Memory B cell (primary cell): ENCODE results near the gene TMEM168.

Experiments
- ATAC-seq: fragments of 150-1000 bp; cut with Tn5 transposase; 2 replicates; pipeline ENCODE4 v1.10.0; 2021; ENCODE audit warnings: low read depth, mild to moderate bottlenecking, moderate library complexity
- DNase-seq, 2 donors: peaks; one replicate each; pipeline ENCODE4 v3.0.0; 2022; ENCODE audit warnings: low spot score in 2 of 2
- H3K27ac Mint-ChIP-seq: one replicate; pipeline ENCODE4 v1.8.0; 2022; ENCODE audit warnings: mild to moderate bottlenecking, moderate library complexity, mixed read lengths
- H3K27me3 Mint-ChIP-seq: one replicate; pipeline ENCODE4 v1.8.0; 2022; ENCODE audit warnings: mixed read lengths
- H3K36me3 Mint-ChIP-seq: one replicate; pipeline ENCODE4 v1.8.0; 2022; ENCODE audit warnings: mild to moderate bottlenecking, mixed read lengths
- H3K4me1 Mint-ChIP-seq: one replicate; pipeline ENCODE4 v1.8.0; 2022; ENCODE audit warnings: mixed read lengths
- H3K4me3 Mint-ChIP-seq: one replicate; pipeline ENCODE4 v1.8.0; 2022; ENCODE audit warnings: mild to moderate bottlenecking, moderate library complexity, mixed read lengths
- H3K9me3 Mint-ChIP-seq: one replicate; pipeline ENCODE4 v1.8.0; 2022; ENCODE audit warnings: mixed read lengths

The TMEM168 gene

DNA sequence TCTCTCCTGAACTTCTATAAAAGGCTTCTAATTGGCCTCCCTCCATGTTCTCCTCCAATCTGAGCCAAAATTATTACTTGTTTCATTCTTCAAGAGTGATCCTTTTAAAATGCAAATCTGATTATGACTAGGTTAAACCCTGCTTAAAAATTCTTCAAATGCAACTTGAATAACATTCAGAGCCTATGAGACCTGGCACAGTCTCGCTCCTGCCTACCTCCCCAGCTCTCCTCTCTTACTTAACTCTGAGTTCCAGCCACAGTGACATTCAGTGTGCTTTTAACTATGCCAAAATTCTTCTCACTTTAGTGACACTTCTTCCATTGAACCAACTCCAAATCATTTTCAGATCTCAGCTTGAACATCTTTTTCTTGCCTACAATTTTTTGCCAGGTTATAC lies 68.8 kb downstream of the TMEM168 start:
- DNase-seq (no peak), ATAC-seq (no peak)
- H3K27me3 Mint-ChIP-seq = peaks cover 4% of the 10 kb centered on the region
- H3K4me3 Mint-ChIP-seq = no peak overlapping the region
- no peaks in the 10 kb centered on the region for H3K4me1 Mint-ChIP-seq
- H3K9me3 Mint-ChIP-seq = no peaks in the 10 kb centered on the region
- H3K27ac Mint-ChIP-seq = no peak overlapping the region
- no peaks in the 10 kb centered on the region for H3K36me3 Mint-ChIP-seq

DNA sequence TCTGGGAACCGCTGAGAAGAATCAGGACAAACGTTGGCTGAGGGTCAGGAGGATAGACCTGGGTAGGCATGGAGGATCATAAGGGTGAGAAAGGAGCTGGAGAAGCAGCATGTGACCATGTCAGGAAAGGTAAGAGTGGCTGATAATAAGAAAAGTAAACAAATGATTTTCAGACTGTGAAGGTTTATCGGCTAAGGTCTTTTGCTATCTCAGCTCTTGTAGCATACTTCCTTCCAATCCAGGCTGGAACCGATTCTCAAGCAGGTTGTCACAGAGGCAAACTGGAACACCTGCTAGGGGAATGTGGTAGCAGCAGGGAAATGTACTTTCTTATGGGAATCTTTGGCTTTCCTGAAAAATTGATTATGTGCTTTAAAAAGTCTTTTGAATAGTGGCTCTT lies 74.7 kb downstream of the TMEM168 start:
- no peaks in the 10 kb centered on the region for H3K27me3 Mint-ChIP-seq
- H3K9me3 Mint-ChIP-seq = no peaks in the 10 kb centered on the region
- no peaks in the 10 kb centered on the region for H3K36me3 Mint-ChIP-seq
- H3K4me3 Mint-ChIP-seq = no peak overlapping the region
- no peak overlapping the region for H3K27ac Mint-ChIP-seq
- DNase-seq (no peak), ATAC-seq (no peak)
- H3K4me1 Mint-ChIP-seq = no peaks in the 10 kb centered on the region

DNA sequence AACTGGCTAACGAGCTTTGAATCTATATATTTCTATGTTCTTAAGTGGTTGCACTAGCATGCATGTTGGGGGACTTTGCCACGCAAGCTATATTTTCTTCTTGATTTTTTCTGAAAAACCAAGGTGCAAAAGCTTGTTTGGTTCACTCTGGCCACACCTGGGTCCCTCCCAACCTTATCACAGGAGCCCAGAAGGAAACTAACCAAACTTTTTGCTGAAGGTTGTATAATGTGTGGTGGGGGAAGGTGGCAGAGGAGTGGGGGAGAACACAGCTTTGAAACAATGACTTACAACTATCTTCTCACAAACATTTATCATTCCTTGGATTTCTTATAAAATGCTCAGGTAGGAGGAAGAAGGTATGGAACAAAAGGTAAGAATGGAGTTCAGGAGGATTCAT lies 75.3 kb downstream of the TMEM168 start:
- Mint-ChIP-seq H3K4me3 (no peak overlapping the region), H3K27me3 (no peaks in the 10 kb centered on the region), H3K27ac (no peak overlapping the region), H3K9me3 (no peaks in the 10 kb centered on the region), H3K36me3 (no peaks in the 10 kb centered on the region), H3K4me1 (no peaks in the 10 kb centered on the region)
- no peak for DNase-seq
- no peak for ATAC-seq
